H1 (cell line): ENCODE data around the gene SLC12A7. TPM values are rescaled to one million over a fixed set of nuclear protein-coding genes. Genes with fewer than 3 reads are reported as not detected.
A peak's percentile ranks its signal among the peaks of the same experiment; 100 is the strongest.

Experiments
- CTCF ChIA-PET: fragments of 300-600 bp; sonication (Branson Sonifier 250); formaldehyde crosslinking; loops from one replicate; lab custom pipeline; 2021; ENCODE audit not compliant: partially characterized antibody; lab: Charles Lee
- POLR2A ChIA-PET: fragments of 300-600 bp; sonication (Branson Sonifier 250); formaldehyde crosslinking; loops from one replicate; lab custom pipeline; 2021; ENCODE audit warnings: inconsistent platforms; ENCODE audit not compliant: partially characterized antibody; lab: Charles Lee
- DNase-seq, 2 experiments: peaks; one replicate each; pipeline versions ENCODE4 v3.0.0 to v3.0.0-alpha.2; 2010 to 2022; ENCODE audit warnings: low spot score in 2 of 2, low read depth in 1 of 2, mixed read lengths in 1 of 2
- FAIRE-seq: peaks from 2 replicates; lab custom pipeline; 2011; peaks lifted over from hg19 to GRCh38; lab: Jason Lieb, UNC
- H2AFZ ChIP-seq: 2 replicates; pipeline ENCODE4 v1.8.1; 2012; ENCODE audit warnings: low read length, inconsistent platforms
- H2AK5ac ChIP-seq: 2 replicates; pipeline ENCODE4 v1.6.1; 2013; ENCODE audit warnings: low read depth, low read length
- H2BK120ac ChIP-seq: replicated peaks from 2 replicates; pipeline ENCODE3; 2013; ENCODE audit warnings: low read depth, low read length, inconsistent platforms
- H2BK12ac ChIP-seq: 2 replicates; pipeline ENCODE4 v1.6.1; 2013; ENCODE audit warnings: low read depth, low read length
- H2BK15ac ChIP-seq: 2 replicates; pipeline ENCODE4 v1.6.1; 2013; ENCODE audit warnings: low read length
- H2BK20ac ChIP-seq: 2 replicates; pipeline ENCODE4 v1.6.1; 2013; ENCODE audit warnings: low read length
- H2BK5ac ChIP-seq: 2 replicates; pipeline ENCODE4 v1.6.1; 2013; ENCODE audit warnings: low read depth, low read length
- H3K14ac ChIP-seq: 2 replicates; pipeline ENCODE4 v1.6.1; 2013; ENCODE audit warnings: inconsistent platforms; ENCODE audit not compliant: insufficient read length
- H3K18ac ChIP-seq: 2 replicates; pipeline ENCODE4 v1.6.1; 2013; ENCODE audit warnings: low read length; ENCODE audit errors: extremely low read depth
- H3K23ac ChIP-seq: 2 replicates; pipeline ENCODE4 v1.6.1; 2013; ENCODE audit warnings: inconsistent platforms; ENCODE audit not compliant: insufficient read length
- H3K23me2 ChIP-seq: 2 replicates; pipeline ENCODE4 v1.6.1; 2013; ENCODE audit warnings: low read depth, low read length
- H3K27ac ChIP-seq: 2 replicates; pipeline ENCODE4 v1.6.1; 2011; ENCODE audit warnings: low read depth, low read length, inconsistent platforms
- H3K27me3 ChIP-seq, 4 experiments: replicated peaks in 1 of 4; 1 replicate in 1 of 4; 2 replicates in 3 of 4; pipeline versions ENCODE4 v1.6.1 to v1.8.1; 2011 to 2013; ENCODE audit warnings: low read length in 3 of 4, mild to moderate bottlenecking in 3 of 4, inconsistent platforms in 2 of 4, mixed read lengths in 2 of 4, moderate library complexity in 1 of 4; ENCODE audit not compliant: control insufficient read depth in 3 of 4, insufficient read depth in 3 of 4; ENCODE audit errors: extremely low read depth in 1 of 4
- H3K36me3 ChIP-seq, 4 experiments: 2 replicates each; pipeline versions ENCODE4 v1.6.1 to v1.8.1; 2011 to 2013; ENCODE audit warnings: mild to moderate bottlenecking in 4 of 4, low read length in 3 of 4, moderate library complexity in 2 of 4, control low read depth in 1 of 4, inconsistent platforms in 1 of 4; ENCODE audit not compliant: insufficient read depth in 4 of 4, control insufficient read depth in 2 of 4
- H3K4ac ChIP-seq: replicated peaks from 2 replicates; pipeline ENCODE3; 2013; ENCODE audit warnings: low read length, low read depth, mixed read lengths, inconsistent platforms; ENCODE audit not compliant: insufficient read length
- H3K4me1 ChIP-seq, 4 experiments: replicated peaks in 1 of 4; 1 replicate in 1 of 4; 2 replicates in 3 of 4; pipeline versions ENCODE4 v1.6.1 to v1.8.1; 2011 to 2013; ENCODE audit warnings: low read length in 3 of 4, inconsistent platforms in 2 of 4, mixed read lengths in 1 of 4; ENCODE audit not compliant: insufficient read depth in 4 of 4, control insufficient read depth in 3 of 4
- H3K4me2 ChIP-seq, 2 experiments: 2 replicates each; pipeline versions ENCODE4 v1.6.1 to v1.8.1; 2011 to 2013; ENCODE audit warnings: low read depth in 2 of 2, low read length in 2 of 2, control low read depth in 1 of 2, inconsistent platforms in 1 of 2, mild to moderate bottlenecking in 1 of 2; ENCODE audit not compliant: insufficient read depth in 1 of 2
- H3K4me3 ChIP-seq, 4 experiments: fragments of 200-600, 300-600 bp in 1 of 4; sonication (generic), shearing (Covaris generic), sonication (Bioruptor Twin) in 1 of 4; 2 replicates each; pipeline versions ENCODE4 v1.5.1 to v1.8.1; 2011 to 2016; ENCODE audit warnings: low read length in 4 of 4, low read depth in 3 of 4, control low read depth in 2 of 4, inconsistent platforms in 2 of 4, mild to moderate bottlenecking in 2 of 4, mixed read lengths in 1 of 4, moderate library complexity in 1 of 4; ENCODE audit not compliant: insufficient read depth in 2 of 4; ENCODE audit errors: extremely low read depth in 1 of 4
- H3K56ac ChIP-seq: replicated peaks from 2 replicates; pipeline ENCODE3; 2013; ENCODE audit warnings: low read depth, mild to moderate bottlenecking, mixed read lengths, low read length, inconsistent platforms; ENCODE audit not compliant: insufficient read length
- H3K79me1 ChIP-seq: 2 replicates; pipeline ENCODE4 v1.6.1; 2013; ENCODE audit warnings: low read depth, low read length, control low read depth
- H3K79me2 ChIP-seq, 2 experiments: 2 replicates each; pipeline versions ENCODE4 v1.6.1 to v1.8.1; 2012 to 2013; ENCODE audit warnings: low read length in 2 of 2, mild to moderate bottlenecking in 2 of 2, inconsistent platforms in 1 of 2; ENCODE audit not compliant: insufficient read depth in 2 of 2, control insufficient read depth in 1 of 2
- H3K9ac ChIP-seq, 4 experiments: replicated peaks in 1 of 4; 1 replicate in 1 of 4; 2 replicates in 3 of 4; pipeline versions ENCODE4 v1.6.1 to v1.8.1; 2011 to 2013; ENCODE audit warnings: low read depth in 3 of 4, low read length in 3 of 4, control low read depth in 2 of 4, mild to moderate bottlenecking in 2 of 4, moderate library complexity in 2 of 4, inconsistent platforms in 1 of 4; ENCODE audit errors: extremely low read depth in 1 of 4
- H3K9me3 ChIP-seq, 2 experiments: 2 replicates each; pipeline versions ENCODE4 v1.6.1 to v1.8.1; 2012 to 2013; ENCODE audit warnings: mild to moderate bottlenecking in 2 of 2, moderate library complexity in 2 of 2, control low read depth in 1 of 2, inconsistent platforms in 1 of 2, low read depth in 1 of 2, low read length in 1 of 2, mixed read lengths in 1 of 2; ENCODE audit not compliant: insufficient read depth in 2 of 2
- H4K20me1 ChIP-seq, 2 experiments: replicated peaks in 1 of 2; 2 replicates each; pipeline versions ENCODE3 to v1.8.1; 2011 to 2013; ENCODE audit warnings: inconsistent platforms in 2 of 2, low read length in 2 of 2, mild to moderate bottlenecking in 1 of 2; ENCODE audit not compliant: insufficient read depth in 2 of 2, control insufficient read depth in 1 of 2
- H4K5ac ChIP-seq: 2 replicates; pipeline ENCODE4 v1.6.1; 2013; ENCODE audit warnings: low read length, low read depth, mixed read lengths, inconsistent platforms; ENCODE audit not compliant: insufficient read length
- H4K8ac ChIP-seq: 2 replicates; pipeline ENCODE4 v1.8.0; 2013; ENCODE audit warnings: mild to moderate bottlenecking, moderate library complexity, low read length, inconsistent platforms; ENCODE audit not compliant: insufficient read depth; ENCODE audit errors: extremely low read depth
- H4K91ac ChIP-seq: replicated peaks from 2 replicates; pipeline ENCODE3; 2013; ENCODE audit warnings: low read length, mixed read lengths, inconsistent platforms; ENCODE audit not compliant: insufficient read length
- POU5F1 ChIP-seq: IDR thresholded peaks from 2 replicates; pipeline ENCODE4 v1.6.1; 2011; ENCODE audit warnings: low read depth, mild to moderate bottlenecking, low read length, moderate library complexity
- TEAD4 ChIP-seq: IDR thresholded peaks from 2 replicates; pipeline ENCODE4 v1.6.1; 2012; ENCODE audit warnings: low read depth, low read length, inconsistent platforms, mixed read lengths
- WGBS, 2 experiments: shearing (Covaris generic) in 1 of 2; methylation state at CpG; one replicate each; pipeline versions ENCODE4 v1.1.6 to v1.1.7; 2013 to 2015; ENCODE audit warnings: low lambda C conversion rate in 2 of 2, mixed read lengths in 2 of 2, inconsistent platforms in 1 of 2, low coverage in 1 of 2, missing lambda C conversion rate in 1 of 2; ENCODE audit not compliant: insufficient replicate concordance in 2 of 2, insufficient coverage in 1 of 2, insufficient read length in 1 of 2; ENCODE audit errors: extremely low coverage in 1 of 2, missing lambda C conversion rate in 1 of 2; 5-methylcytosine and 5-hydroxymethylcytosine counted together
- polyA plus RNA-seq, 7 experiments: library from polyadenylated mRNA; depleted of rRNA in 3 of 7; stranded (reverse) in 5 of 7; unstranded in 2 of 7; fragments of >200 nt in 5 of 7; fragments of 200-250 nt in 2 of 7; gene quantifications; 1 replicate in 5 of 7; 2 replicates in 1 of 7; 4 replicates in 1 of 7; pipeline versions ENCODE4 v1.2.1 to v1.2.3, GENCODE V29; 2011 to 2013; ENCODE audit warnings: missing spikeins in 2 of 7, mixed read lengths in 2 of 7
- total RNA-seq: library from RNA; stranded (reverse); fragmentation: NEBNext Ultra II Directional; extraction: Animal tissue kit (Norgen Biotek cat#: 25700); gene quantifications from 2 replicates; pipeline ENCODE4 v1.2.1, GENCODE V29; 2021

The SLC12A7 gene
- total and polyA plus RNA-seq, 2 of the 8 experiments (the other 6 are each of a cell fraction or from before 2014, with no cell fraction given) = 23.5 to 39.7 TPM

- H3K4me1 ChIP-seq = peaks cover 0 to 9% (median under 1%) of the 10 kb centered on the region in 4 experiments; a peak in 2 of 7 replicates
- H4K91ac ChIP-seq = no peak overlapping the region
- no peaks in the 10 kb centered on the region for H3K36me3 ChIP-seq
- H3K4me3 ChIP-seq = no peak overlapping the region
- POLR2A ChIA-PET = interaction anchor here (1.0 to 5.4 kb wide), 2 partner anchors 12 to 16 kb away, joined by 3 to 22 read pairs; no protein-coding TSS in a partner anchor
- H4K5ac ChIP-seq = no peak overlapping the region
- no peak overlapping the region for H2BK5ac ChIP-seq
- DNase-seq = no peak
- H3K14ac ChIP-seq = no peak overlapping the region
- no peak overlapping the region for H2BK120ac ChIP-seq
- no peak overlapping the region for H2AFZ ChIP-seq
- H3K56ac ChIP-seq = no peak overlapping the region
- H3K9me3 ChIP-seq = no peaks in the 10 kb centered on the region
- no peak overlapping the region; a peak in 1 of 4 replicates for H3K4me2 ChIP-seq
- H3K23ac ChIP-seq = no peak overlapping the region
- no peak overlapping the region for H3K27ac ChIP-seq
- H3K79me2 ChIP-seq = no peaks in the 10 kb centered on the region
- no peak for FAIRE-seq
- no peaks in the 10 kb centered on the region for H4K20me1 ChIP-seq
- peak overlapping the region; percentile 72 for H4K8ac ChIP-seq
- CTCF ChIA-PET = interaction anchor here (0.8 to 3.4 kb wide), 10 partner anchors 8 to 210 kb away, joined by 3 to 14 read pairs (median 4); no protein-coding TSS in a partner anchor
- no peak overlapping the region for H2BK12ac ChIP-seq
- H2AK5ac ChIP-seq = no peak overlapping the region
- no peak overlapping the region for H3K4ac ChIP-seq
- no peak overlapping the region for H2BK15ac ChIP-seq
- H3K27me3 ChIP-seq = no peaks in the 10 kb centered on the region
- WGBS, 2 experiments = 74% methylated on average over 15 of the region's 26 CpGs; no CpG with 5 or more reads in 1 of the 2 experiments
- no peak overlapping the region for H2BK20ac ChIP-seq
- H3K9ac ChIP-seq = no peak overlapping the region
- no peak overlapping the region; the same call in 1 of the 2 replicates for H3K18ac ChIP-seq
- TF ChIP-seq POU5F1 = no peak
- 0 out of 2 replicates have a peak, but pooled peaks have one; percentile 15 for TF ChIP-seq TEAD4
- no peaks in the 10 kb centered on the region for H3K23me2 ChIP-seq
- H3K79me1 ChIP-seq = no peaks in the 10 kb centered on the region
Observed at GRCh38 chr5:1130218-1130946, 18.5 kb upstream of the SLC12A7 start.
